K562 (cell line): ENCODE measurements around the gene FGF1. TPM values are rescaled to one million over a fixed set of nuclear protein-coding genes. Genes with fewer than 3 reads are reported as not detected.

Experiments
- ATAC-seq: fragments of 200-7000 bp; cut with Tn5 transposase; 3 replicates; pipeline ENCODE4 v1.9.1; 2020; ENCODE audit warnings: moderate library complexity
- BruUV-seq: library from RNA; stranded (reverse); fragments of 400-500 nt; replicated peaks from 2 replicates; lab custom pipeline; 2021; lab: Mats Ljungman, UMichigan
- CTCF ChIA-PET: fragments of 300-600 bp; formaldehyde crosslinking; extraction: SDS; loops from one replicate; lab custom pipeline; 2021; ENCODE audit warnings: low intra/inter-chr PET ratio; lab: Yijun Ruan, JAX
- POLR2A ChIA-PET: fragments of 300-600, 350-650 bp; sonication (Branson Sonifier 250); formaldehyde crosslinking; extraction: SDS; loops from one replicate; lab custom pipeline; 2021; ENCODE audit warnings: antibody characterized with exemption, inconsistent platforms; lab: Yijun Ruan, JAX
- DNase-seq, 4 experiments: peaks; one replicate each; pipeline versions ENCODE4 v3.0.0 to v3.0.0-alpha.2; 2011 to 2018; ENCODE audit warnings: low spot score in 3 of 4, mixed read lengths in 3 of 4; ENCODE audit errors: extremely low read depth in 1 of 4
- FAIRE-seq: peaks from 2 replicates; lab custom pipeline; 2011; peaks lifted over from hg19 to GRCh38; lab: Jason Lieb, UNC
- H2AFZ ChIP-seq: 2 replicates; pipeline ENCODE4 v1.6.0; 2011; ENCODE audit warnings: low read depth, low read length, control low read depth, inconsistent platforms
- H3K27ac ChIP-seq: fragments of 200-600 bp; 3 replicates; pipeline ENCODE4 v1.8.0; 2011; ENCODE audit warnings: low read depth, mild to moderate bottlenecking, control low read depth, inconsistent platforms, low read length, moderate library complexity, mixed read lengths; ENCODE audit errors: extremely low read depth
- H3K27me3 ChIP-seq, 2 experiments: fragments of 300-600 bp in 1 of 2; 2 replicates in 1 of 2; 3 replicates in 1 of 2; pipeline versions ENCODE4 v1.6.0 to v1.8.0; 2011; ENCODE audit warnings: inconsistent platforms in 2 of 2, low read length in 2 of 2, mild to moderate bottlenecking in 1 of 2, mixed read lengths in 1 of 2, moderate library complexity in 1 of 2; ENCODE audit not compliant: control insufficient read depth in 2 of 2, insufficient read depth in 2 of 2
- H3K36me3 ChIP-seq: fragments of 300-600 bp; 3 replicates; pipeline ENCODE4 v1.8.0; 2011; ENCODE audit warnings: mild to moderate bottlenecking, low read length, inconsistent platforms; ENCODE audit not compliant: control insufficient read depth, insufficient read depth
- H3K4me1 ChIP-seq, 2 experiments: fragments of 200-600 bp in 1 of 2; replicated peaks in 1 of 2; 2 replicates in 1 of 2; 3 replicates in 1 of 2; pipeline versions ENCODE4 v1.5.1 to v1.8.0; 2011; ENCODE audit warnings: inconsistent platforms in 2 of 2, low read length in 2 of 2, mild to moderate bottlenecking in 1 of 2, mixed read lengths in 1 of 2, moderate library complexity in 1 of 2; ENCODE audit not compliant: control insufficient read depth in 2 of 2, insufficient read depth in 2 of 2
- H3K4me2 ChIP-seq: 2 replicates; pipeline ENCODE4 v1.6.1; 2011; ENCODE audit warnings: low read length, control low read depth, inconsistent platforms, mixed read lengths; ENCODE audit not compliant: insufficient read depth
- H3K4me3 ChIP-seq: fragments of 200-600 bp; sonication (generic), shearing (Covaris generic); 2 replicates; pipeline ENCODE4 v1.5.1; 2016; ENCODE audit warnings: control low read depth, inconsistent platforms
- H3K79me2 ChIP-seq: fragments of 200-600 bp; 3 replicates; pipeline ENCODE4 v1.8.0; 2011; ENCODE audit warnings: low read length, inconsistent platforms; ENCODE audit not compliant: control insufficient read depth, insufficient read depth
- H3K9ac ChIP-seq, 2 experiments: 2 replicates each; pipeline versions ENCODE4 v1.6.0 to v1.6.1; 2011; ENCODE audit warnings: low read depth in 2 of 2, low read length in 2 of 2, control low read depth in 1 of 2, inconsistent platforms in 1 of 2, mild to moderate bottlenecking in 1 of 2, mixed read lengths in 1 of 2; ENCODE audit not compliant: insufficient read depth in 1 of 2
- H3K9me1 ChIP-seq: one replicate; pipeline ENCODE4 v1.6.0; 2011; ENCODE audit warnings: inconsistent platforms, mild to moderate bottlenecking, low read length, moderate library complexity; ENCODE audit not compliant: control insufficient read depth, insufficient read depth
- H3K9me3 ChIP-seq: replicated peaks from 2 replicates; pipeline ENCODE4 v1.5.1; 2011; ENCODE audit warnings: low read depth, low read length, inconsistent platforms; ENCODE audit not compliant: control insufficient read depth, insufficient read depth
- H4K20me1 ChIP-seq: replicated peaks from 2 replicates; pipeline ENCODE4 v1.6.1; 2011; ENCODE audit warnings: low read length, inconsistent platforms, mixed read lengths; ENCODE audit not compliant: control insufficient read depth, insufficient read depth
- E4F1 ChIP-seq: fragments of 250-450 bp; sonication (Bioruptor Pico); IDR thresholded peaks from 2 replicates; pipeline ENCODE4 v1.5.0; 2021; ENCODE audit warnings: mild to moderate bottlenecking, borderline replicate concordance
- FOXJ3 ChIP-seq: sonication (generic); formaldehyde crosslinking; IDR thresholded peaks from 2 replicates; pipeline ENCODE4 v1.4.0; 2020; ENCODE audit warnings: mild to moderate bottlenecking, missing genetic modification reagents
- HNRNPL ChIP-seq: fragments of 200-400 bp; formaldehyde crosslinking; IDR thresholded peaks from 2 replicates; pipeline ENCODE4 v1.6.1; 2017; ENCODE audit warnings: low read depth, mild to moderate bottlenecking, low read length
- IFI16 ChIP-seq: fragments of 250-450 bp; sonication (Bioruptor Pico); IDR thresholded peaks from 2 replicates; pipeline ENCODE4 v2.1.2; 2022; ENCODE audit warnings: mild to moderate bottlenecking, inconsistent platforms
- MYBL2 ChIP-seq, 2 experiments: fragments of 450-650 bp in 1 of 2; sonication (generic) in 1 of 2; formaldehyde crosslinking in 1 of 2; IDR thresholded peaks; 2 replicates each; pipeline versions ENCODE4 v1.6.1 to v1.8.1; 2017 to 2022; ENCODE audit warnings: borderline replicate concordance in 1 of 2, inconsistent platforms in 1 of 2, low read depth in 1 of 2, mild to moderate bottlenecking in 1 of 2, missing genetic modification reagents in 1 of 2, moderate library complexity in 1 of 2
- SETDB1 ChIP-seq: IDR thresholded peaks from one replicate; pipeline ENCODE4 v1.6.1; 2012; ENCODE audit warnings: low read length, control low read depth, inconsistent platforms
- TCF3 ChIP-seq: sonication (generic); formaldehyde crosslinking; IDR thresholded peaks from 2 replicates; pipeline ENCODE4 v1.4.0; 2020; ENCODE audit warnings: mild to moderate bottlenecking, missing genetic modification reagents
- TRIM24 ChIP-seq, 2 experiments: fragments of 450-650 bp; IDR thresholded peaks; 2 replicates each; pipeline ENCODE4 v1.6.1; 2016
- TRIM28 ChIP-seq: fragments of 450-650 bp; IDR thresholded peaks from 2 replicates; pipeline ENCODE4 v1.6.1; 2017
- ZBTB26 ChIP-seq: fragments of 450-650 bp; formaldehyde crosslinking; IDR thresholded peaks from 2 replicates; pipeline ENCODE4 v1.4.0; 2022; ENCODE audit warnings: missing genetic modification characterization
- ZNF140 ChIP-seq: fragments of 250-450 bp; sonication (Bioruptor Pico); IDR thresholded peaks from 2 replicates; pipeline ENCODE4 v1.8.0; 2021; ENCODE audit warnings: moderate library complexity, mild to moderate bottlenecking, inconsistent platforms
- ZNF212 ChIP-seq: fragments of 450-650 bp; formaldehyde crosslinking; IDR thresholded peaks from 2 replicates; pipeline ENCODE4 v1.4.0; 2020; ENCODE audit warnings: mild to moderate bottlenecking
- ZNF280B ChIP-seq: fragments of 250-450 bp; sonication (Bioruptor Pico); IDR thresholded peaks from 2 replicates; pipeline ENCODE4 v1.5.1; 2021; ENCODE audit warnings: mild to moderate bottlenecking
- ZNF561 ChIP-seq: fragments of 450-650 bp; formaldehyde crosslinking; conservative IDR thresholded peaks from 2 replicates; pipeline ENCODE4 v1.4.0; 2020; ENCODE audit warnings: mild to moderate bottlenecking, moderate library complexity
- ZNF778 ChIP-seq: fragments of 450-650 bp; formaldehyde crosslinking; IDR thresholded peaks from 2 replicates; pipeline ENCODE4 v1.4.0; 2020; ENCODE audit warnings: mild to moderate bottlenecking, moderate library complexity
- WGBS: fragments of 100-300 bp; shearing (Covaris generic); methylation state at CpG from one replicate; pipeline ENCODE4 v1.1.6; 2016; ENCODE audit warnings: low coverage, mixed read lengths; ENCODE audit not compliant: insufficient coverage; ENCODE audit errors: missing lambda C conversion rate; 5-methylcytosine and 5-hydroxymethylcytosine counted together
- in situ Hi-C: fragments of 300-500 bp; cut with MboI; formaldehyde crosslinking; loops from 4 replicates; pipeline ENCODE4 v1.15.0; 2018; ENCODE audit warnings: inconsistent platforms, mixed read lengths
- intact Hi-C: fragments of 100-400 bp; cut with micrococcal nuclease; formaldehyde crosslinking; loops from 2 replicates; pipeline ENCODE4 v1.14.2; 2022
- polyA plus RNA-seq, 8 experiments: library from polyadenylated mRNA; depleted of rRNA in 4 of 8; stranded (reverse) in 5 of 8; unstranded in 3 of 8; fragments of >200 nt; fragmentation: Nextera tagmentation in 2 of 8; fragmentation: Illumina TruSeq in 1 of 8; extraction: Ambion mirVana in 2 of 8; extraction: Trizol in 1 of 8; gene quantifications; 2 replicates each; pipeline versions ENCODE4 v1.2.1 to v1.2.3, GENCODE V29; 2011 to 2014; ENCODE audit warnings: inconsistent platforms in 1 of 8, missing spikeins in 1 of 8
- total RNA-seq, 7 experiments: library from RNA; depleted of rRNA in 6 of 7; stranded (reverse); fragments of >200 nt in 6 of 7; fragmentation: Illumina TruSeq in 2 of 7; extraction: Trizol in 2 of 7; gene quantifications; 2 replicates each; pipeline versions ENCODE4 v1.2.1 to v1.2.3, GENCODE V29; 2011 to 2021; ENCODE audit warnings: low replicate concordance in 1 of 7
- TF ChIP-seq, protein P1 (sequence below): fragments of 450-650 bp; formaldehyde crosslinking; IDR thresholded peaks from 2 replicates; pipeline ENCODE4 v1.4.0; 2020; ENCODE audit warnings: mild to moderate bottlenecking
- TF ChIP-seq, protein P2 (sequence below): fragments of 250-450 bp; sonication (Bioruptor Pico); IDR thresholded peaks from 2 replicates; pipeline ENCODE4 v1.5.0; 2021

Gene FGF1
- total and polyA plus RNA-seq, 9 of the 15 experiments (the other 6 are each of a cell fraction or from before 2014, with no cell fraction given): not detected

DNA sequence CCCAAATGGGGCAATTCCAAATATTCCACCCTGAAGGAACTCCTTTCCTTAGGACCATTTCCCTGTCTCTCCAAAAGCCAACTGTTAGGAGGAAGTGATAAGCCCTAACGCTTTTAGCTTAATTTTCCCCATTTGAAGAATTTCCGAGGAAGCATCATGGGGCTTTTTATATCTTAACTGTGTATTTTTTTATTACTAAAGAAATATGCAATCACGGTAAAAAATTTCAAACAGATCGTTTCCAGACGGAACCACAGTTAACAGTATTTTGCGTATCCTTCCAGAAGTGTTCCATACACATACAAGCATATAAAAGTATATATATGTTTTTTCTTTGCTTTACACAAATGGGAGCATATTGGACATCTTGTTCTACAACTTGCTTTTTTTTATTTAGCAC, 133.8 kb downstream of the FGF1 start:
- intact Hi-C loops: no loop called here
- H3K27ac ChIP-seq: no peak overlapping the region
- no peaks in the 10 kb centered on the region for H3K9me3 ChIP-seq
- no peak overlapping the region for H3K4me2 ChIP-seq
- no peaks in the 10 kb centered on the region for H3K36me3 ChIP-seq
- ChIA-PET CTCF (no interaction called here), POLR2A (no interaction called here)
- no peak overlapping the region for H3K9ac ChIP-seq
- TF ChIP-seq TCF3 (CRISPR knock-in tag) (no peak), ZNF561 (CRISPR knock-in tag) (no peak), ZNF778 (CRISPR knock-in tag) (no peak), TRIM24 (IDR thresholded peaks at IDR 0.05) (no peak), ZNF280B (CRISPR knock-in tag) (no peak), E4F1 (CRISPR knock-in tag) (no peak), SETDB1 (no peak), ZNF212 (CRISPR knock-in tag) (no peak), HNRNPL (no peak), ZNF140 (CRISPR knock-in tag) (no peak), TRIM28 (no peak), IFI16 (CRISPR knock-in tag) (no peak), FOXJ3 (CRISPR knock-in tag) (no peak), ZBTB26 (no peak), MYBL2 (IDR thresholded peaks at IDR 0.05; ENCODE audit: low read depth) (no peak), MYBL2 (CRISPR knock-in tag; IDR thresholded peaks at IDR 0.05; ENCODE audit: borderline replicate concordance) (no peak)
- TF ChIP-seq, protein P1, sequence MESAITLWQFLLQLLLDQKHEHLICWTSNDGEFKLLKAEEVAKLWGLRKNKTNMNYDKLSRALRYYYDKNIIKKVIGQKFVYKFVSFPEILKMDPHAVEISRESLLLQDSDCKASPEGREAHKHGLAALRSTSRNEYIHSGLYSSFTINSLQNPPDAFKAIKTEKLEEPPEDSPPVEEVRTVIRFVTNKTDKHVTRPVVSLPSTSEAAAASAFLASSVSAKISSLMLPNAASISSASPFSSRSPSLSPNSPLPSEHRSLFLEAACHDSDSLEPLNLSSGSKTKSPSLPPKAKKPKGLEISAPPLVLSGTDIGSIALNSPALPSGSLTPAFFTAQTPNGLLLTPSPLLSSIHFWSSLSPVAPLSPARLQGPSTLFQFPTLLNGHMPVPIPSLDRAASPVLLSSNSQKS: no peak
- TF ChIP-seq, protein P2, sequence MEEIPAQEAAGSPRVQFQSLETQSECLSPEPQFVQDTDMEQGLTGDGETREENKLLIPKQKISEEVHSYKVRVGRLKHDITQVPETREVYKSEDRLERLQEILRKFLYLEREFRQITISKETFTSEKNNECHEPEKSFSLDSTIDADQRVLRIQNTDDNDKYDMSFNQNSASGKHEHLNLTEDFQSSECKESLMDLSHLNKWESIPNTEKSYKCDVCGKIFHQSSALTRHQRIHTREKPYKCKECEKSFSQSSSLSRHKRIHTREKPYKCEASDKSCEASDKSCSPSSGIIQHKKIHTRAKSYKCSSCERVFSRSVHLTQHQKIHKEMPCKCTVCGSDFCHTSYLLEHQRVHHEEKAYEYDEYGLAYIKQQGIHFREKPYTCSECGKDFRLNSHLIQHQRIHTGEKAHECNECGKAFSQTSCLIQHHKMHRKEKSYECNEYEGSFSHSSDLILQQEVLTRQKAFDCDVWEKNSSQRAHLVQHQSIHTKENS (CRISPR knock-in tag): no peak
- in situ Hi-C loops: loop anchor here (5.0 kb wide), 1 partner anchor 390 kb away; no protein-coding TSS in a partner anchor
- no peaks in the 10 kb centered on the region for H3K79me2 ChIP-seq
- H3K4me1 ChIP-seq: 0 out of 5 replicates have a peak, but pooled peaks cover 0 to 3% of the 10 kb centered on the region in 2 experiments
- no peak for DNase-seq
- no peak for ATAC-seq
- peaks cover 3 to 14% of the 10 kb centered on the region in 2 experiments; a peak in 4 of 5 replicates for H3K27me3 ChIP-seq
- no peak for FAIRE-seq
- no peak overlapping the region for H3K4me3 ChIP-seq
- no peaks in the 10 kb centered on the region for H4K20me1 ChIP-seq
- no peak overlapping the region for H2AFZ ChIP-seq
- 14% methylated on average over 6 of the region's 6 CpGs for WGBS
- no peaks in the 10 kb centered on the region for H3K9me1 ChIP-seq
- no TSS peak for BruUV-seq
